ENCODE measurements around the gene RAPGEF5.

RAPGEF5 gene

DNA sequence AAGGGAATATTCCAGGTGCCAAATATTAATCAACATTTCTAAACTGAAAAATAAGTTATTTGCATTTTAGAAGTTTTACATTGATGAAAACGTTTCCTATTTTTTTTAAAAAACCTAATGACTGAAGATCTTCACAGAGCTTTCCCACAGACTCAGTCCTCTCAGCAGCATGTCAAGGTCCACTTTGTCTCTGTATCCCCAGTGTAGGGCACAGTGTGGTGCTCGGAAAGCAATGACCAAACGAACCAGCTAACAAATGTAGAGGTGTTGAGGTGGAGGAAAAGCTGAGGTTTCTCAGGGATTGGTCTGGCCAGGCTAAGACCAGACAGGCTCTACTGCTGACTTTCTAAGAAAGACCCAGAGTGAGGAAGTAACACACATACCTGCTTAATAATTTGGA is 209.1 kb downstream of the RAPGEF5 start:
- no peak for DNase-seq

DNA sequence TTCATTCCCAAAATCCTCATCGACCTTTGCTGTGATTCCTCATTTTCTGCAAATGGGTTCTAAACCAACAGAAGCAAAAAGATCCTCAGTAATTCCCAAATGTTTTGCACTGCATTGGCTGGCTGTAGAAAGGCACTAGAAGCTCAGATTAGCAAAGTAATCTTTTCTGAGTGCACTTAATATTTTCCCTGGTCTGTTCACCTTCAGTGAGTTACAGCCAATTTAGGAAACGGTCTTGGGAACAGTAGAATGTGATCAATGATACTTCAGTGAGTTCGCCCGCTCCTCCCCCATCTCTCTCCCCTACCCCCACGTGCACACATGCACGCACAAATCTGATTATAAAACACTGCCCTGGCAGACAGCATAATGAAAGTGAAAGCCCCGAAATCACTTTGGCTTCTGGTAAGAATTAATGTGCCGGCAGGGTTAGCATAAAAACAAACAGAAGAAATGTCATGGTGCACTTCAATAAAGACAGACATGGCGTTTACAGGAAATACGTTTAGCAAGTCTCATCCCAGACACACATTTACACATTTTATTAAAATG is 209.9 kb downstream of the RAPGEF5 start:
- peak in 1 of 5 donors; percentile 51 for DNase-seq

DNA sequence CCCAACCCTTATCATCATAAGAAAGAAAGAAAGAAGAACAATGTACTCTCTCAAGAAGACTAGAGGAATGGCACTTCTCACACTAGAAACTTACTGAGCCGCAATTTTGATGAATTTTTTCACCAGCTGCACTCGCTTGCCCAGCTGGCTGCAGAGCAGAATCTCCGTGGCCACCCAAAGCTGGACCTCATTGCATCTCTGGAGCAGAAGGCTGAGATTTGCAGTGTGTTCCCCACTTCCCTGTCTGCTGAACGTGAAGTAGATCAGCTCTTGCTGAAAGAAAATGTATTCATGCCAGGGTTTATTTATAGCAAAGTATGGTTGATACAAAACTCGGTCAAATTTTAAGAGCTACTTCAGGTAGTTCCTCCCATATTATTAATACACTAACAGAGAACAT is 212.0 kb downstream of the RAPGEF5 start:
- DNase-seq = no peak

DNA sequence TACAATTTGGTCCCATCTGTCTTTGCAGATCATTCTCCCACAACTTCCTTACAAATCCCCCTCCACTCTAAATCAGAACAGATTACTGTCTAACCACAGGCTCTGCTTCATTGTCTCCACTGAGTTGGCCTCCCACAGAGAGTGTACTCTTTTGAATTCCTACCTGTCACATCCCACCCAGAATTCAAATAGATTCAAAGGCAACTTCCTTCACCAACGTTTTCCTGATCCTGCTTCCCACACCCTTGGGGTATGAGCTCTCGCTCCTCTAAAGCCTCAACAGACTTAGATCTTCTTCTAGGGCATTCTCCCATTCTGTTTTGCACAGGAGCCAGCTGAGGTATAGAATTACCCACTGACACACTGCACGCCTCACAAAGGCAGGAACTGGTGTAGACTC is 213.5 kb downstream of the RAPGEF5 start:
- no peak for DNase-seq

DNA sequence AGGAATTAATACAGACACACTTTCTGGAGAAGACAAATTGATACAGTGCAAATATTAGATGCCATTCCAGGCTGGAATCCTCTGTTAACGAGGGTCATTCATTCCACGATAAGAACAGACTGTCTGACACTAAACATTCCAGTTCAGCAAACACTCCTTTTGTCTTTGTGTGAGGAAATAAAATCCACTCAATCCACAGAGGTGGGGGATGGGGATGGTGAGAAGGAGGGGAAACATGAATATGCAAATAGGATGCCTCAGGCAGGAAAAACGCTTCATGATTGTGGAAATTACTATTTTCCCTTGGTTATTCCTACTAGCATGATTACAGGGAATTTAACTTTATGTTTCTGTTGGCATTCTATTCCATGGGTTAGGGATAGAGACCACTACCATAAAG is 214.4 kb downstream of the RAPGEF5 start:
- DNase-seq = no peak

DNA sequence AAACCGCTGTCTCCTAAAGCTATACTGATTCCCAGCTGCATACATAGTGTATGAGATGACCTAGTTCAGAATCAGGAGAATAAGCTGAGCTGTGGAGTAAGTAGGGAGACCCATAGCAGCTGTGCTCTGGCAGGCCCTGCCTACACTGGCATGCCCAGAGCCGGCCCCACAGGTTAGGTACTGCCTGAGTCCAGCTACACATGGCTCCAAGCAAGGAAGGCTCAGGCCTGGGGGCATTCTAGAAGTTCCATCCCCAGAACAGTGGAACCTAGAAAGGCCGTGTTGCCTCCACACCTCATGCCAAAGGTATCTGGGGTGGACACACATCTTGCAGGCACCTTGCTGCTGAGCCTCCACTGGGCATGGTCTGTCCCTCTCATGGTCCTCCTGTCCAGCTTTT is 215.6 kb downstream of the RAPGEF5 start:
- DNase-seq = no peak

DNA sequence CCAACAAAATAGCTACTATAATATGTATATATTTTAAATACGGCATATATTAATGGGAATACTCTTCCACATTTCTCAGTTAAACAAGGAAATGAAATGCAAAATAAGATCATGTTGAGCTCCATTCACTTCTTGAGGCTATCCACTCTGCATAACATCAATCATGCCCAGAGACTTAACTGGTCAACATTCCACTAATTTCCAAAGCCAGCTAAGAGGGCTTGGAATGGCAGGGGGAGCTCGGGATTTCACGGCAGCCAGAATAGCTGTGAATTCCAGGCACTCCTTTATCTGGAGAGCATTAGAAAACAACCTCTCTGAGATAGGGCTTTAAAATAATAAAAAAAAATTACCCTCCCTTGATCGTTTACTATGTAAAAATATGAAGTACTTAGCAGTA is 216.4 kb downstream of the RAPGEF5 start:
- DNase-seq = no peak

DNA sequence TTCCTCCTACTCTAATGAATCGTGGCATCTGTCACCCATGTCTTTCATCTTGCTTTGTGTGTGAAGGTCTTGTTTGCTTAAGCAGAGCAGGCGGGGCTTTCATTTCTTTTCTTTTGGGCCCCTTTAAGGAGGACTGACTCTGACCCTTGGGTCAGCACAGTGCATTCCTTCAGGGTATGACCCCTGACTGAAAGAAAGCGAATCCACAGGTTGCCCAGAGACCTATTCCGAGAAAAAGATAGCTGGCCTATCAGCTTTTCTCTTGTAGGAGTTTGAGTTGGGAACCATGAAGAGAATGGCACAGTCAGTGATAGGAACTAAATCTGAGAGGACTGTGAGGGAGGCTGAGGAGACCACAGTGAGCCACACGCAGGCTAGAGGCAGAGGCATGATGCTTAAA is 218.1 kb downstream of the RAPGEF5 start:
- no peak for DNase-seq

DNA sequence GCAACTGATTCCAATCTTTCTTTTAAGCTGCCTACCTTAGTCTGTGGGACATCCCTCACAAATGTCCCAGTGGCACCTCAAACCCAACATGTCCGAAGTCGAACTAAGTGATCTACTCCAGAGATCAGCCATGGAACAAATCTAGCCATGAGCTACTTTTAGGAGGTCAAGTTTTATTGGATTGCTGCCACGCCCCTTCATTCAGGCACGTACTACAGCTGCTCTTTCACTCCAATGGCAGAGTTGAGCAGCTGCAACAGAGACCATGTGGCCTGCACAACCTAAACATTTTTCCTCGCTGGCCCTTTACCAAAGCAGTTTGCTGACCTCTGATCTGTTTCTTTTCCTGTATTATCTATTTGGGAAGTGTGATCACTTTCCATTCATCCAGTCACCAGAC is 218.8 kb downstream of the RAPGEF5 start:
- no peak for DNase-seq

DNA sequence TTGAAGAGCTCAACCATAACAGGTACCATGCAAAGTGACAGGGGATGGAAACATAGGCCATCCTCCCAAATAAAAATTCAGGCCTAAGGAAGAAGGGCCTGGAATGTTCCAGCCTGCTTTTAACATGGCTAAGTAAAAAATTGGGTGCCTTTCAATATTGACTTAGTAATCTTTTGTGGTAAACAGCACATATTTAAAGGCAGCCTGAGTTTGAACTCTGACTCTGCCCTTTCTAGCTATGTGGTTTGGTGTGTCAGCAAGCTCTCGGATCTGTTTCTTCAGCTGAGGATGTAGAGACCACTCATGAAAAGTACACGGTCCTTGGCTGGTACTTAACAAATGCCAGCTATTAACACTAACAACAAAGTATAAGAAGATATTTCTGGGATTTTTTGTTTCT is 219.5 kb downstream of the RAPGEF5 start:
- DNase-seq = no peak

DNA sequence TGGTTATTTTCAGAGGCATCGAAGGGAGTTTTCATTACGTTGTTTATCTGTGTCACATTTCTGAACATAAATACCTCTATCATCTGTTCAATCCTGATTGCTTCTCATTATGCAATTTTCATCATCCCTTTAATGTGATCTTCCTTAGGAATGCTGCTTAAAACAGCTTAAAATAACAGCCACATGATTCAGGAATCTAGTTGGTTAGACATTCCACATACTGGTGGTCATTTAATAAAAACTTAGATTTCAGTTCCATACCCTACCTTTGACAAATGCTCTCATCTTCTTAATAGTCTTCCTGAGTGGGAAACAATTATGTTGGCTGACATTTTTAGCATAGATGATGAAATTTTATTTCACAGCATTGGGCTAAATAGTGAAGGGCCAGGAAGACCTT is 219.9 kb downstream of the RAPGEF5 start:
- no peak for DNase-seq

DNA sequence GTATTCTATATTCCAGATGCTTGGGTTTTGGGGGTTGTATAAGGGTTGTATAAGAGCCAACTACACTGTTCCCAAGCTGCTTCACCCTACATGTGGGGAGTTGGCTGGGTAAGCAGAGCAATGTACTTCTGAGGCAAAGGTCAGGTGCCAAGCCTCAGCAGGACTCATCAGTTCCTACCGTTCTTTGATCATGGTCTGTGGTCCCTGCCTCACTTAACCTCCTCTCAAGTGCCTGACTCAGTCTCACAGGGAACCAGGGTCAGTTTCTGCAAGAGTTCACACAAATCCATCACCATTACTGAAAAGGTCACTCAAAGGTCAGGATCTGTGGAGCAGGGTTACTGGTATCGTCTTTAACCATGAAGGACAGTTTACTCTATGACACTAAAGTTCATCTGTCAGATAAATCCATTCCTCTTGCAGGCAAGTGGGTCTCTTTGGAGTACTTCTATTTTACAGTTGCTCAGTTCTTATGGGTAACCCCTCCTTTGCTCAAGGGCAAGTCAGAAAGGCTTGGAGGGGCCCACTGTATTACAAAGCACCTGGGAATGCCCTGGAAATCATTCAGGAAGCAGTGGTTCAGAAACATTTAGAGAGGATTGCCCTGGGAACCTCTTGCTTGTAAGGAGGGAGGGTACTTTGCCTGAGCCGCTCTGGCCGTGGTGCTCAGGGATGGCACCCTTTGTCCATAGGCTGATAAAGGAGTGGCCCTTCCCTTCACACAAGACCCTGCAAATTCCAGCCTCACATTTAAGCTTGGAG is 227.0 kb downstream of the RAPGEF5 start:
- no peak for DNase-seq

DNA sequence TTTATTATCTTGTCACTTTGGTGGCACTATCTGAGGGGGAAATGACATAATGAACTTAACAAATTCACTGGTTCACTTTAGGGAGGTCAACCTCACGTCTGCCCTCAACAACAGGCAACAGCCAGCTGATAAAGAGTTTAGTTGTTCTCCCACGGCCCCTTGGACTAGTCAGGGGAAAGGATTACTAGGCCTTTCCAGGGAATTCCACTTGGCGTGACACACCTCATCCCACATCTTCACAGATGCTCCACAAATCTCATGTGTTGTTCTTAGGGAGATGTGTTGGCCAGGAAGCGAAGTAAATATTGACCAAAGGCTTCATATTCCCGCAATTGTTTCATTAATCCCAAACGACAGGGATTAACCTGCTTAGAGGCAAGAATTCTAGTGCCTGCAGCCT is 227.8 kb downstream of the RAPGEF5 start:
- no peak for DNase-seq

DNA sequence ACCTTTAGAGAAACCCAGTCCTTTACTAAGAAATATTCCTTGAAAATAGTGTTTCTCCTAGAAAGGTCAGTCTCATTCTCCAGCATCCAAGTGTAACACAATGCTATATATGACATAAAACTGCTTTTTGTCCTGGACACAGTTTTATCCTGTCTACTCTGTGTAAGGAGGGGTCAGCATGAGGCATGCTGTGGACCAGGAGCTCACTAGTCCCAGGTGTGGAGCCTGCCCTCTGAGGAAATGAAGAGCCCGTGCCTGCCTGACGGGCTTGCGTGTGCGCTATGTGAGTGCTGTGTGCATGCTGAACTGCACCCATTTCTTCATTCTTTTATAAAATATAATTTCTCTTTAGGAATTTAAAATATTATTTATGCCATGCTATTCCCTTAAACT is 228.4 kb downstream of the RAPGEF5 start:
- no peak for DNase-seq

DNA sequence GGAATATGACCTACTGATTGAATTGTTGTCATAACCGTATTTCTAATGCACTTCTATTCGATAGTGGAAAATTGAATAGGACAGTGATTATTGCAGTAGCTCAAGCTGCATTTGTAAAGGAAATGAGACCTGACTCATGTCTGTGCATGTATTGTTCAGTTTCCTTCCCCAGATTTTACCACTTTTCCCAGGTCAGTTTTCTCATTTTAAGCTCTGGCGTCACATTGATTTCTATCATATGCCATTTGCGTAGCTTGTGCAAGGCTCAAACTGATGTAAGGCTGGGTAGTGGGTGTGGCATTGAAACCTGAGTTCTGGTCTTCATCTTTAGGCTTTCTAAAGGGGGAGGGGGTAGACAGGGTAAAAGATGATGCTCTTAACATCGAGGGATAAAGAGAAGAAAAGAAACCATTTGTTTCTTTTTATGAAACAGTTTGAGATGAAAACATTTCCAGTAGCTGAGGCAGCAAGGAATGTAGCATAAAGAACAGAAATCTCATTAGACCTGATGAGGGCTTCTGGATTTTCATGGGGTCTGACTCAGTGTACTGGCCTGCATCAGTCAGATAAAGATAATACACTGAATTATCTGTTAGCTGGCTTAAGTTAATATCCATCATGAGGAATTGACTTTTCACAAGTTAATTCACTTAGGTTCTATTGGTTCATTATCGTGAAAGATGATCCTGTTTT is 229.0 kb downstream of the RAPGEF5 start:
- DNase-seq = no peak

DNA sequence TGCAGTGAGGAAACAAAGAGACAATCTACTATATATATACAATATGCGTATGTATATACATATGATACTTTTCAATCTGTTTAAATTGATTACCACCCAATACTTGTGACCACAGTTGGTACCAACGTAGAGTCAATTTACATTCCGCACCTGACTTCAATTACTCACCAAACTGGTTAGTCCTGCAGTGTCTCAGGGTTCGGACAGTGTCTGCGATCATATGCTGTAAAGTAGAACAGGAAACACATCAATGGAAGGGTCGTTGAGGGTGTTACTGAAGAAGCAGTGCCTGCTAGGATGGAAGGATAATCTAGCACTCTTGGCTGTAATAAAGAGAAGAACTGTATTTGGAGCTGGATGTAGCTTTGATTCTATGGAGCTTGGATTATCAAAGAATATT is 231.5 kb downstream of the RAPGEF5 start:
- no peak for DNase-seq

DNA sequence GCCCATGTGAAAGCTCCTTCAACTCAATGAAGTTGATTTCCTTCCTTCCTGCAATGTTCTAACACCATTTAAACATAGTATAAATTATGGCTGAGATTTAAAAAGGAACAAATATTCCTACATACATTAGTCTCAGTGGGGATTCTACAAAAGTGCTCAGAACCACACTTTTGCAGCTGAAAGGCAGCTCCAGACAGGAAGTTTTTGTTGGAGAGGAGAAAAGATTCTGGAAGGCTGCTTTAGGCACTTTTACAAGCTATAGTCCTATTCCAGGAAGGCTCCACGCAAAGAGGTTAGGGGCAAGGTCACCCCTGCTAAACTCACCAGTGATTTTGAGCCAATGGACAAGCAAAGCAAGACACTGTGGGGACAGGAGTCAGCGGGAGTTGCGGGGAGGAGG is 232.0 kb downstream of the RAPGEF5 start:
- no peak for DNase-seq

DNA sequence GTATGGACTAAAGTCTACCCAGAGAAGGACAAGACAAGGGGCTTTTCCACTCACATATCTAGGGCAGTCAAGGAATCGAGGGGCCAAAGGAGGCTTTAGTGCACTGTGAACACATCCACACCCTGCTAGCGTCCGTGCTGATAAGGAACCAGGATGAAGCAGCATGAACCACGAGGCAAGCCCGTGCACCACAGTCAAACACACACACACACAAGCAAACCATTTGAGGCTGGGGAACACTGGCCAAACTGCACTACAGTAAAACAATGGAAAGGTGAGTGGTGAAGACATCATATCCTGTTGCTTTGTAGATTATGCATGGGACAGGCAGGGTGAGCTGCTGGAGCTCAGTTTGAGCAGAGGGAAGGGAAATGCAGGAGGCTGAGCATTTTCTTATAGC is 233.8 kb downstream of the RAPGEF5 start:
- DNase-seq = no peak

DNA sequence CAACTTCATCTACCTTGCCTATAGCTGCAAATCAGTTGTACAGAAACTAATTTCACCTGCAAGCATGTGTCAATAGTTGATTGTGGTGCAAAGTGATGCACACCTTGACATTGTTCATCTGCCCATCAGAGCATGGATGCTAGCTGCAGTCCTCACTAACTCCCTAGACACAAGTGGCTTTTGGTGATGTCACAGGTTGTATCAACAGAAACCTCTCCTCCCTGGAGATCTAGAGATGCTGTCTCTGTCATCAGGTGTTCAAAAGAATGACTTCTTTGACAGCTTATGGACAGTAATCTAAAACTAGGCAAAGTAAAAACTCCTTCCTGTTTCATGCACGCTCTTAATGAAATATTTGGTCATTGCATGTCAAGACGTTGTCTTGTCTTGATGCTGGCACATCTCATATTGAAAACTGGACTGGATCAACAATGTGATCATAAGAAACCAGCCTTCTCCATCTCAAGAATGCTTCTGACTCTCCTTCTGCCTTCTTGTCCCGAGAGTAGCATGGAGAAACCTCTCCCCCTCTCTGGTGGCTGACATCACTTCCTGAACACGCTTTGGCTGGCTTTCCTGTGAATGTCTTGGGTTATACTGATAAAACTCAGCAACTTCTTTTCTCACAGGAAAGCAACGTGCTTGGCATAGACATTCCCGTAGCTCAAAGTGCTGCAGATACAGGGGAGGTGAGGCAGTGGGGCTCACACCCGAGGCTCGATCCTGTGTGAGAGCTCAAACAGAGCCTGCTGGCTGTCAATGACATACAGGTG is 235.1 kb downstream of the RAPGEF5 start:
- DNase-seq = peak in 1 of 5 donors; percentile 9

DNA sequence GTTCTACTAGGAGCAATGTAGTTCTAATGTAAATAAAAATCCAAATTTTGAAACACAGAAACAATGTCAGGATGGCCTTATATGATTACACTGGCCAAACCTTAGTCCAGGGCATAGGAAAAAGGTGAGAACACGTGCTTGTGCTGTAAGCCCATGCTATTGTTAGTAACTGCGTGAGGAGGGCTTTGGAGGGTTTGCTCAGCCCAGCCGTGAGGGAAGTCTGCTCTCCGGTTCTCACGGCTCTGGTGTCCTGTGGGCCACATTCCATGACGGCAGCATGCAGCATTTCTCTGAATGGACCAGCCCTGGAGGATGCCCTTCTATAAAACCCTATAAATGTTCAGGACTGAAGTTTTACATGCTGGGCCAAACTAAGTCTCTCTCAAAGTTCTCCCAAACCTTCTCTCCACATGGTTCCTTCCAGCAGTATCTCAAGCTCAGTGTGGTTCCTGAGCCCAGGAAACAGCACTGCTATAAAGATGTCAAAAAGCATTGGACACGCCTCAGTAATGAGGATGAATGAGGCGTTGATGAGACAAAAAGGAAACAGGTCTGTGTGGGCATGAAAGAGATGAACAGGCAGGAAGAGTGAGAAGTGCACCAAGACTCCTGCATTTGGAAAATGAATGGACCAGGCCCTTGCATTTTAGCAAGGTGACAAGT is 236.4 kb downstream of the RAPGEF5 start:
- no peak for DNase-seq

DNA sequence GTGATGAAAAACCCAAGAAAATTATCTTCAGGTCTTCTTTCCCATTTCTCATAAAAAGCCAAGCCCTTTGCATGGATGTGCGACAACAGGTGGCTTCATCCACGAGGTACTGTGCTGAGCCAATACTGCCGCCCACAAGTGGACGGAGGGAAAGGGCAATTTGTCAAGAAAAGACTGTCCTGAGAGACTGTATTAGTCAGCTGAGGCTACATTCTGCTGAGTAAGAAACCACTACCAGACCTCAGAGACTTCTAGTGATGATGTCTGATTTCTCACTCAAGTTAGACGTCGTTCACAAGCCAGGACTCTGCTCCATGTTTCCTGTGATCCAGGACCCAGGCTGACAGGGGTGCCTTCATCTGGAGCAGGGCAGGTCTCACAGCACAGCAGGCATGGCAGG is 239.7 kb downstream of the RAPGEF5 start:
- peak in 1 of 5 donors; percentile 17 for DNase-seq

DNA sequence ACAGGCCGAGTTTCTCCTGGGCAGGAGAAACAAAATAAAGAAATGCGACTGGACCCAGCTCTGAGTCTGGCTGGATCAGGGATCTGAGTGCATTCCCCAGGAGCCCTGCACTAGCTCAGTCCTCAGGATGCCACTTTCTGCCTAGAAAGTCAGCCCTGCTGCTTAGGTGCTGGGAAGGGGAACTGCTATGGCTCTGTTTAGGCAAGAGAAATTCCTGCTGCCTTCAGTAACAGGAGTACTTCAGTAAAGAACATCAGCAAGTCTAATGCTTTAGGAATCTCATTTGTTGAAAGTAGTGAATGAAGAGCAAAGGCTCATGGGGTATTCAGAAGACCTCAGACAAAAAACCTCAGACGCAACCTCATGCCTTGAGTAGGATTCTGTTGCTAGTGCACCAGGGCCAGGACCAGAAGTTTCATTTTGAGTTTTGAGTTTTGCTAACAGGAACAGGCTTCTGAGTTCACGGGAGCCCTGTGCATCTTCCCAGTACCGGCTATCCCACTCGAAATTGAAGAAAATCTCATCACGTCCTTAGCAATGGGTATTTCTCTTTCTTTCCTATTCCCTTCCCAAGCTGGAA is 240.4 kb downstream of the RAPGEF5 start:
- peak in 1 of 5 donors; percentile 38 for DNase-seq

DNA sequence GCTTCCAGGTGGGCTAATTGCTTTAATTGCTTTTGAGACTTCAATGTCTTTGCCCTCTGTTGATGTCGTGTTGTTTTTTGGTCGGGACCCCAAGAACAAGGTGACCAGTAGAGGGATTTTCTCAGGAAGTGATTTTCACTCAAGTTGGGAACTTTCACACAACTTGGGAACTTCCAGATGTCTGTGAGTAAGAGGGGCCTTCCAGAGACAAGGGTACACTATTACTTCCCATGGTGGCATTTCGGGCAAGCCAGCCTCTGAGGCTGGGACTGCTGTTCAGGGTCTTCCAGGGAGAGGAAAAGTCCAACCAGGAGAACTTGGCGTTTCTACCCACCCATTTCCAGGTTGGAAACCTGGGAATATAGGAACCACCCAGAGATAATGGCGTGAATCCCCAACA is 241.3 kb downstream of the RAPGEF5 start:
- DNase-seq = no peak

All from T-helper 1 cell (primary cell).